Astrocyte (in vitro differentiated cells and primary cell): ENCODE data around the gene SHROOM3. TPM values are rescaled to one million over a fixed set of nuclear protein-coding genes. Genes with fewer than 3 reads are reported as not detected.

Experiments
- DNase-seq: peaks from one replicate; pipeline ENCODE4 v3.0.0-alpha.2; 2010; ENCODE audit warnings: low read depth
- FAIRE-seq: peaks from 2 replicates; lab custom pipeline; 2011; peaks lifted over from hg19 to GRCh38; lab: Jason Lieb, UNC
- H2AFZ ChIP-seq: 2 replicates; pipeline ENCODE4 v1.6.0; 2012; ENCODE audit warnings: low read depth, low read length, inconsistent platforms
- H3K27ac ChIP-seq: 2 replicates; pipeline ENCODE4 v1.5.1; 2011; ENCODE audit warnings: low read depth, low read length, inconsistent platforms
- H3K27me3 ChIP-seq: 2 replicates; pipeline ENCODE4 v1.6.0; 2011; ENCODE audit warnings: low read length, inconsistent platforms; ENCODE audit not compliant: insufficient read depth
- H3K36me3 ChIP-seq: 2 replicates; pipeline ENCODE4 v1.5.1; 2011; ENCODE audit warnings: low read length, inconsistent platforms; ENCODE audit not compliant: insufficient read depth
- H3K4me1 ChIP-seq: 2 replicates; pipeline ENCODE4 v1.5.1; 2011; ENCODE audit warnings: low read length, inconsistent platforms; ENCODE audit not compliant: insufficient read depth
- H3K4me2 ChIP-seq: 2 replicates; pipeline ENCODE4 v1.6.0; 2012; ENCODE audit warnings: low read length, inconsistent platforms
- H3K4me3 ChIP-seq: 2 replicates; pipeline ENCODE4 v1.5.1; 2011; ENCODE audit warnings: low read depth, mild to moderate bottlenecking, low read length, inconsistent platforms; ENCODE audit not compliant: insufficient read depth
- H3K79me2 ChIP-seq: 2 replicates; pipeline ENCODE4 v1.6.0; 2012; ENCODE audit warnings: mild to moderate bottlenecking, low read length, inconsistent platforms; ENCODE audit not compliant: insufficient read depth
- H3K9ac ChIP-seq: 2 replicates; pipeline ENCODE4 v1.6.0; 2012; ENCODE audit warnings: mild to moderate bottlenecking, low read length, inconsistent platforms
- H3K9me3 ChIP-seq: 2 replicates; pipeline ENCODE4 v1.5.1; 2012; ENCODE audit warnings: low read depth, mild to moderate bottlenecking, low read length, inconsistent platforms; ENCODE audit not compliant: insufficient read depth
- H4K20me1 ChIP-seq: 2 replicates; pipeline ENCODE4 v1.6.0; 2012; ENCODE audit warnings: low read length, inconsistent platforms; ENCODE audit not compliant: insufficient read depth
- H3K27ac Mint-ChIP-seq: one replicate; pipeline ENCODE4 v1.8.0; 2021; ENCODE audit warnings: mild to moderate bottlenecking, mixed read lengths; ENCODE audit not compliant: unreplicated experiment
- H3K27me3 Mint-ChIP-seq: one replicate; pipeline ENCODE4 v1.8.0; 2021; ENCODE audit warnings: low read depth, mixed read lengths; ENCODE audit not compliant: unreplicated experiment
- H3K36me3 Mint-ChIP-seq: one replicate; pipeline ENCODE4 v1.8.0; 2021; ENCODE audit warnings: low read depth, mixed read lengths; ENCODE audit not compliant: unreplicated experiment
- H3K4me1 Mint-ChIP-seq: one replicate; pipeline ENCODE4 v1.8.0; 2021; ENCODE audit warnings: low read depth, mixed read lengths; ENCODE audit not compliant: unreplicated experiment
- H3K4me3 Mint-ChIP-seq: one replicate; pipeline ENCODE4 v1.8.0; 2021; ENCODE audit warnings: mild to moderate bottlenecking, moderate library complexity, mixed read lengths; ENCODE audit not compliant: unreplicated experiment
- H3K9me3 Mint-ChIP-seq: one replicate; pipeline ENCODE4 v1.8.0; 2021; ENCODE audit warnings: mild to moderate bottlenecking, mixed read lengths; ENCODE audit not compliant: unreplicated experiment
- EZH2 ChIP-seq: IDR thresholded peaks from 2 replicates; pipeline ENCODE4 v1.6.1; 2012; ENCODE audit warnings: mild to moderate bottlenecking, low read length, inconsistent platforms; ENCODE audit not compliant: insufficient read depth
- total RNA-seq: library from RNA; stranded (reverse); gene quantifications from 2 replicates; pipeline ENCODE4 v1.2.1, GENCODE V29; 2021
- TF ChIP-seq, protein P1 (sequence below): IDR thresholded peaks from 2 replicates; pipeline ENCODE4 v1.5.1; 2011; ENCODE audit warnings: low read depth, mild to moderate bottlenecking, inconsistent platforms, low read length, moderate library complexity; ENCODE audit not compliant: insufficient read depth

SHROOM3 gene
- total RNA-seq, 1 donor from 2014 or later: 64.6 TPM

GRCh38 chr4:76703676-76704075 lies 268.6 kb downstream of the SHROOM3 start:
- FAIRE-seq (peak; percentile 47), DNase-seq (peak; percentile 41)
- H3K9ac ChIP-seq: peak overlapping the region; percentile 42
- Mint-ChIP-seq H3K4me3 (no peak overlapping the region), H3K36me3 (peaks cover 9% of the 10 kb centered on the region), H3K27ac (peak overlapping the region; percentile 91), H3K9me3 (no peaks in the 10 kb centered on the region), H3K27me3 (no peaks in the 10 kb centered on the region), H3K4me1 (peaks cover 54% of the 10 kb centered on the region)
- no peaks in the 10 kb centered on the region for H3K27me3 ChIP-seq
- H3K79me2 ChIP-seq: peaks cover 28% of the 10 kb centered on the region
- H3K27ac ChIP-seq: peak overlapping the region; percentile 75
- no peak for TF ChIP-seq EZH2
- TF ChIP-seq, protein P1, sequence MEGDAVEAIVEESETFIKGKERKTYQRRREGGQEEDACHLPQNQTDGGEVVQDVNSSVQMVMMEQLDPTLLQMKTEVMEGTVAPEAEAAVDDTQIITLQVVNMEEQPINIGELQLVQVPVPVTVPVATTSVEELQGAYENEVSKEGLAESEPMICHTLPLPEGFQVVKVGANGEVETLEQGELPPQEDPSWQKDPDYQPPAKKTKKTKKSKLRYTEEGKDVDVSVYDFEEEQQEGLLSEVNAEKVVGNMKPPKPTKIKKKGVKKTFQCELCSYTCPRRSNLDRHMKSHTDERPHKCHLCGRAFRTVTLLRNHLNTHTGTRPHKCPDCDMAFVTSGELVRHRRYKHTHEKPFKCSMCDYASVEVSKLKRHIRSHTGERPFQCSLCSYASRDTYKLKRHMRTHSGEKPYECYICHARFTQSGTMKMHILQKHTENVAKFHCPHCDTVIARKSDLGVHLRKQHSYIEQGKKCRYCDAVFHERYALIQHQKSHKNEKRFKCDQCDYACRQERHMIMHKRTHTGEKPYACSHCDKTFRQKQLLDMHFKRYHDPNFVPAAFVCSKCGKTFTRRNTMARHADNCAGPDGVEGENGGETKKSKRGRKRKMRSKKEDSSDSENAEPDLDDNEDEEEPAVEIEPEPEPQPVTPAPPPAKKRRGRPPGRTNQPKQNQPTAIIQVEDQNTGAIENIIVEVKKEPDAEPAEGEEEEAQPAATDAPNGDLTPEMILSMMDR: no peak
- no peaks in the 10 kb centered on the region for H3K36me3 ChIP-seq
- H4K20me1 ChIP-seq: no peaks in the 10 kb centered on the region
- H2AFZ ChIP-seq: no peak overlapping the region
- H3K4me1 ChIP-seq: peaks cover 28% of the 10 kb centered on the region
- peak overlapping the region; percentile 67 for H3K4me2 ChIP-seq
- no peaks in the 10 kb centered on the region for H3K9me3 ChIP-seq
- no peak overlapping the region for H3K4me3 ChIP-seq

DNA sequence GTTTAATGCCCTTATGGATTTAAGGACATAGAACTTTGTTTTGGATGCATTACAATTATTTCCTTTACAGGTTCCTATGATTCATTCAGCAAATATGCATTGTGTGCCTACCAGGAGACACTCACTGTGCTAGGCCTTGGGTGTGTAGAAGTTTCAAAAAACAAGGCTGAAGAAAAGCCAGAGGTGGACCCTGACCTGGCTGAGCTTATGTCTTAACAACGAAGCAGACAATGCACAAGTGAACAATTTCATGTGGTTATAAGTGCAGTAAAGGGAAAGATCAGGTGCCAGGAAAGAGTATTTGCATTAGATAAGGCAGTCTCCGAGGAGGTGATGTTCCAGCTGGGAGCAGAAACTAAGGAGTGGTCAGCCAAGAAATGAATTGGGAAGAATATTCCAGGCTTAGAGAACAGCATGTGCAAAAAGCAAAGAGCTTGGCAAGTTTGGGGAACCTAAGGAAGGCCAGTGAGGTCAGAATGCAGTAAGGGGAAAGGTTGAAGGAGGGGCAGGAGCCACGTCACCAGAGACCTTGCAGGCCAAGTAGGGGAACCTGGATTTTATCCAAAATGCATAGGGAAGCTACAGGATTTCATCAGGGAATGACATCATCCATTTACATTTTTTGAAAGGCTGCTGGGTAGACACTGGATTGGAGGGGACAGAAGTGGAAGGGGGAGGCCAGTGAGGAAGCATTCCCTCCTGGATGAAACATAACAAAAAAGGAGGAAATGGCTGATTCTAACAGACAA lies 269.3 kb downstream of the SHROOM3 start:
- peak; percentile 26 for FAIRE-seq
- peak overlapping the region; percentile 75 for H3K27ac ChIP-seq
- Mint-ChIP-seq H3K4me3 (peak overlapping the region; percentile 63), H3K4me1 (peaks cover 56% of the 10 kb centered on the region), H3K27ac (peak overlapping the region; percentile 91), H3K36me3 (peaks cover 12% of the 10 kb centered on the region), H3K9me3 (peaks cover 2% of the 10 kb centered on the region), H3K27me3 (no peaks in the 10 kb centered on the region)
- no peaks in the 10 kb centered on the region for H3K9me3 ChIP-seq
- no peaks in the 10 kb centered on the region for H3K27me3 ChIP-seq
- H3K79me2 ChIP-seq: peaks cover 29% of the 10 kb centered on the region
- H2AFZ ChIP-seq: peak overlapping the region; percentile 34
- H3K36me3 ChIP-seq: no peaks in the 10 kb centered on the region
- peaks cover 31% of the 10 kb centered on the region for H3K4me1 ChIP-seq
- no peaks in the 10 kb centered on the region for H4K20me1 ChIP-seq
- TF ChIP-seq EZH2: no peak
- TF ChIP-seq, protein P1: no peak
- peak overlapping the region; percentile 42 for H3K9ac ChIP-seq
- H3K4me2 ChIP-seq: peak overlapping the region; percentile 67
- DNase-seq: peak; percentile 69
- H3K4me3 ChIP-seq: no peak overlapping the region

DNA sequence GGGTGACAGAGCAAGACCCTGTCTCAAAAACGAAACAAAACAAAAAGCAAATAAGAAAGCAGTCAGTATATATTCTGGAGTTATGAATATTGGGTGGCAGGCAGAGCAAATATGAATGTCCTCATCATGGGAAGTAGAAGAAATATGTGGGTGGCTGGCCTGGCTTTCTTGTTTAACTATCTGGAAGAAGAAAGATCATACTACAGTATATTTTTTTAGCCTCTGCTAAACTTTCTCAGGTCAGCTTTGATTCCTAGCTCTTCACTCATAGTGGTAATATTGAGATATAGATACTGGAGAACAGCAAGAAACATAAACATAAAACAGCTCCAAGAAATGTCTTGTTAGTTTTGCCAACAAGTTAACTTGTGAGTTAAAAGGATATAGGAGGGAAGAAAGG lies 270.4 kb downstream of the SHROOM3 start:
- TF ChIP-seq, protein P1: no peak
- no peak for TF ChIP-seq EZH2
- Histone ChIP-seq H2AFZ (no peak overlapping the region), H4K20me1 (no peaks in the 10 kb centered on the region), H3K4me2 (peak overlapping the region; percentile 67), H3K79me2 (peaks cover 25% of the 10 kb centered on the region), H3K27ac (peak overlapping the region; percentile 75), H3K27me3 (no peaks in the 10 kb centered on the region), H3K9me3 (no peaks in the 10 kb centered on the region), H3K9ac (no peak overlapping the region), H3K4me3 (no peak overlapping the region), H3K4me1 (peaks cover 34% of the 10 kb centered on the region), H3K36me3 (no peaks in the 10 kb centered on the region)
- peak; percentile 63 for FAIRE-seq
- H3K27ac Mint-ChIP-seq: peak overlapping the region; percentile 91
- H3K9me3 Mint-ChIP-seq: peaks cover 2% of the 10 kb centered on the region
- H3K4me3 Mint-ChIP-seq: no peak overlapping the region
- H3K4me1 Mint-ChIP-seq: peaks cover 57% of the 10 kb centered on the region
- DNase-seq: no peak
- H3K36me3 Mint-ChIP-seq: peaks cover 21% of the 10 kb centered on the region
- no peaks in the 10 kb centered on the region for H3K27me3 Mint-ChIP-seq
